Gastroesophageal sphincter (tissue), 3 donors: Measurements from ENCODE around the gene DMPK.

ENCODE experiments used
- CTCF ChIP-seq, 4 experiments: fragments of 200-600 bp in 2 of 4; fragments of 450-650 bp in 2 of 4; sonication (generic) in 1 of 4; IDR thresholded peaks; one replicate each; pipeline ENCODE4 v1.5.1; 2017 to 2019; ENCODE audit warnings: antibody characterized with exemption in 4 of 4, mild to moderate bottlenecking in 2 of 4, moderate library complexity in 2 of 4
- POLR2A ChIP-seq, 2 donors: fragments of 450-650 bp; IDR thresholded peaks; one replicate each; pipeline ENCODE4 v1.6.1; 2017; ENCODE audit warnings: antibody characterized with exemption in 2 of 2, mild to moderate bottlenecking in 2 of 2, moderate library complexity in 1 of 2
- POLR2AphosphoS5 ChIP-seq: sonication (generic); formaldehyde crosslinking; IDR thresholded peaks from one replicate; pipeline ENCODE4 v1.6.1; 2017; ENCODE audit warnings: antibody characterized with exemption

DNA sequence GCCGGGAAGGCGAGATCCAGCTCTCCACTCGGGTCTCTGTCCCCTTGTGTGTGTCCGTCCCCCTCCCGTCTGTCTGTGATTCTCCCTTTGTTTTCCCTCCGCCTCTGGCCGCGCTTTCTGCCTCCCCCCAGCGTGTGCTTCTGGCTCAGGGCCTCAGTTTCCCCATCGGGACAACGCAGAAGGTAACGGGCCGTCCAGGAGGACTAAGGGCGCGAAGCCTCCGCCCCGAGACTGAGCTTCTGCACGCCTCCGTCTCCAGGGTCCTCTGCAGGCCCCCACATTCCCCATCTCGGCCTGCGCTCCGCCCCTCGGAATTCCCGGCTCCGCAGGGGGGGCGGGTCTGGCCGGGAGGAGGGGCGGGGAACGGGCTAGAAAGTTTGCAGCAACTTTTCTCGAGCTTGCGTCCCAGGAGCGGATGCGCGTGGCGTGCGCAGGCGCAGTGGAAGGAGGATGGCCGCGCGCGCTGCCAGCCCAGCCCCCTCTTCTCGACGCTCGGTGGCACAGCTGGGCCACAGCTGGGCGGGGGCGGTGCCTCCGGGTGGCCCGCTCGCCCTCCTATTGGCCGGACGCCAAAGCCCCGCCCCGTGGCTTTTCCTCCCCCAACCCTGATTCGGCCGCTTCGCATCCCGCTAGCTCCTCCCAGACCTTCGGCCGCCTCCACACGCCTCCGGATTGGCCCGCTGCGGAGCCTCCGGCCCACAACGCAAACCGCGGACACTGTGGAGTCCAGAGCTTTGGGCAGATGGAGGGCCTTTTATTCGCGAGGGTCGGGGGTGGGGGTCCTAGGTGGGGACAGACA is 13.1 kb downstream of the DMPK start, which contains the start of gene SIX5:
- TF ChIP-seq CTCF (IDR thresholded peaks at IDR 0.05) = no peak
- peak; percentile 94 for TF ChIP-seq POLR2AphosphoS5
- TF ChIP-seq POLR2A (IDR thresholded peaks at IDR 0.05) = peak; percentile 91 to 93
